GM12864 (cell line): Measurements from ENCODE around the gene MORN1.

ENCODE experiments used
- DNase-seq: peaks from one replicate; pipeline ENCODE4 v3.0.0-alpha.2; 2011; ENCODE audit warnings: low read depth
- H3K4me3 ChIP-seq: 2 replicates; pipeline ENCODE4 v1.5.1; 2011; ENCODE audit warnings: mild to moderate bottlenecking, low read depth, low read length, control low read depth
- TF ChIP-seq, protein P1 (sequence below): IDR thresholded peaks from 2 replicates; pipeline ENCODE4 v1.5.1; 2011; ENCODE audit warnings: low read depth, mild to moderate bottlenecking, moderate library complexity, low read length, control low read depth, inconsistent platforms; ENCODE audit errors: missing control alignments

The MORN1 gene

DNA sequence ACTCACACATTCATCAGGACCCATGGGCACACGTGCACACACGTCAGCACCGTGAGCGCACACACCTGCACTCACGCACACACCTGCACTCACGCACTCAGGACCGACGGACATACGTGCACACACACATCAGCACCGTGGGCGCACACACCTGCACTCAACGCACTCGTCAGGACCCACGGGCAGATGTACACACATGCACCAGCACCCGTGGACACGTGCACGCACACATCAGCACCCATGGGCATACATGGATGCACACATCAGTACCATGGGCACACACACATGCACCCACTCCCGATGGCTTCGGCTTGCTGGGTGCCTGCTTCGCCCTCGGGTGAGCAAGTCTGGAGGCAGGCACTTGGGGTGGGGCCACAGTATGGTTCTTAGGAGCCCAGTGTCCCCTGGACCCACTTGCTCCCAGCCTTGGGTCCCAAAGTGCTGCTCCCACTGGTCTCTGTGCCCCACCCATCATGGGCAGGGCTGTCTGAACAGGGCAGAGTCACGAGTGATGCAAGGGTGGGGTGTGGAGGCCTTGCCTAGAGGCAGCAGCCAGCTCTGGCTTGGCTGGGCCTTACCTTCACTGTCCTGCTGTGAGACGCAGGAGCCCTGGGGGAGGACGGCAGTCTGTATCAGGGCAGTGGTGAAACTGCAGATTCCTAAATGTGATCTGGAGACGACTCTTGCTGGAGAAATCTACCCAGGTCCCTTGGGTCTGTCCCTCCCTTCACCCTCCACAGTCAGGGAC is 113.4 kb downstream of the MORN1 start:
- no peak for DNase-seq
- TF ChIP-seq, protein P1, sequence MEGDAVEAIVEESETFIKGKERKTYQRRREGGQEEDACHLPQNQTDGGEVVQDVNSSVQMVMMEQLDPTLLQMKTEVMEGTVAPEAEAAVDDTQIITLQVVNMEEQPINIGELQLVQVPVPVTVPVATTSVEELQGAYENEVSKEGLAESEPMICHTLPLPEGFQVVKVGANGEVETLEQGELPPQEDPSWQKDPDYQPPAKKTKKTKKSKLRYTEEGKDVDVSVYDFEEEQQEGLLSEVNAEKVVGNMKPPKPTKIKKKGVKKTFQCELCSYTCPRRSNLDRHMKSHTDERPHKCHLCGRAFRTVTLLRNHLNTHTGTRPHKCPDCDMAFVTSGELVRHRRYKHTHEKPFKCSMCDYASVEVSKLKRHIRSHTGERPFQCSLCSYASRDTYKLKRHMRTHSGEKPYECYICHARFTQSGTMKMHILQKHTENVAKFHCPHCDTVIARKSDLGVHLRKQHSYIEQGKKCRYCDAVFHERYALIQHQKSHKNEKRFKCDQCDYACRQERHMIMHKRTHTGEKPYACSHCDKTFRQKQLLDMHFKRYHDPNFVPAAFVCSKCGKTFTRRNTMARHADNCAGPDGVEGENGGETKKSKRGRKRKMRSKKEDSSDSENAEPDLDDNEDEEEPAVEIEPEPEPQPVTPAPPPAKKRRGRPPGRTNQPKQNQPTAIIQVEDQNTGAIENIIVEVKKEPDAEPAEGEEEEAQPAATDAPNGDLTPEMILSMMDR = no peak
- no peak overlapping the region for H3K4me3 ChIP-seq

DNA sequence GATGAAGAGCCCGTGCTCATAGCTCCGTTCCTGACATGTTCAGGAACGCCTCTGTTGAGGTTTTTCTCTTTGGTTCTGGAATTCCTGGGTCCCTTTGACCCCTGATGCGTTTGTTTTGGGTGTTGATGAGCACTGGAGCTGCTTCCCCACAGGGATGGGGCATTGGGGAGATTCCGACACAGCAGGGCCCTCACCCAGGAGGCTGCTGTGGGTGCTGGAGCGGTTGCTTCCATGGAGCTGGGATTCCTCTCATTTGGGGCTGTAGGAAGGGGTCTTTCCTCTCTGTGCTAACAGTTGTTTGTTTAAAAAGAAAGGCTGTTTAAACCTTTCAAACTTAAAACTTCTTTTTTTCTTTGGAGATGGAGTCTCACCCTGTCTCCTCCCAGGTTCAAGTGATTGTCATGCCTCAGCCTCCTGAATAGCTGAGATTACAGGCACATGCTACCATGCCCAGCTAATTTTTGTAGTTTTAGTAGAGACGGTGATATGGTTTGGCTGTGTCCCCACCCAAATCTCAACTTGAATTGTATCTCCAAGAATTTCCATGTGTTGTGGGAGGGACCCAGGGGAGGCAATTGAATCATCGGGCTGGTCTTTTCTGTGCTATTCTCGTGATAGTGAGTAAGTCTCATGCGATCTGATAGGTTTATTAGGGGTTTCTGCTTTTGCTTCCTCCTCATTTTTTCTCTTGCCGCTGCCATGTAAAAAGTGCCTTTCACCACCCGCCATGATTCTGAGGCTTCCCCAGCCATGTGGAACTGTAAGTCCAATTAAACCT is 114.4 kb downstream of the MORN1 start:
- DNase-seq = no peak
- TF ChIP-seq, protein P1 = no peak
- H3K4me3 ChIP-seq = no peak overlapping the region

DNA sequence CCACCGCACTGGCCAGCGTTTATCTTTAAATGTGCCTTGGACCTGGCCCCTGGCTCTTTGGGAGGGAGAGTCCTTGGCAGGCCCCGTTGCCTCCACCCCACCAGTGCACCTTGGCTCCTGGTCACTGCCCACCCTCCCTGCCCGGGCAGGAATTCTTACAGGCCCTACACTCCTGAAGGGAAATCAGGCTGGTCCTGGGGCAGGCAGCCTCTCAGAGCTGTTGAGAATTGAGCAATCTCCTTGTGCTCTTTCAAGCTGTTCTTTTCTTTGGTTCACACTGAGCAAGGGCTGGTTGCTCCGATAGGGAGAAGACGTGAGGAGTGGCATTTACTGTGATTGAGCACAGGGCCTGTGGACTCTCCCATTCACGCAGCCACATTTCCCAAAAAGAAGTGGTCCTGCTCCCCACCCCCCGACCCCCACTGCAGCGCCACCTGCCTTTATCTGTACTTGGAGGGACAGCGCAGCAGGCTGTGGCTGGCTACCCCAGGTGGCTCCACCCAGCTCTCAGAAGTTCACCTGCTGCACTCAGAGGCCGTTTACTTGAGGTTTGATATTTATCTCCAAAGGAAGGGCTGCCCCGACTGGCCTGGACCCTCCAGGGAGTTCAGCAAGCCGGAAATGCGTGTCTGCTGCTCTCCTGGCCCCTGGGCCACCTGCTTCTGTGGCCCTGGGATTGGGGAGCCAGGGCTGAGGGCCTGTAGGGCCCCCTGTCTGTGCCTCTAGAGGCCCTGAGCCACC is 115.4 kb downstream of the MORN1 start:
- DNase-seq = no peak
- H3K4me3 ChIP-seq = no peak overlapping the region
- TF ChIP-seq, protein P1 = no peak

DNA sequence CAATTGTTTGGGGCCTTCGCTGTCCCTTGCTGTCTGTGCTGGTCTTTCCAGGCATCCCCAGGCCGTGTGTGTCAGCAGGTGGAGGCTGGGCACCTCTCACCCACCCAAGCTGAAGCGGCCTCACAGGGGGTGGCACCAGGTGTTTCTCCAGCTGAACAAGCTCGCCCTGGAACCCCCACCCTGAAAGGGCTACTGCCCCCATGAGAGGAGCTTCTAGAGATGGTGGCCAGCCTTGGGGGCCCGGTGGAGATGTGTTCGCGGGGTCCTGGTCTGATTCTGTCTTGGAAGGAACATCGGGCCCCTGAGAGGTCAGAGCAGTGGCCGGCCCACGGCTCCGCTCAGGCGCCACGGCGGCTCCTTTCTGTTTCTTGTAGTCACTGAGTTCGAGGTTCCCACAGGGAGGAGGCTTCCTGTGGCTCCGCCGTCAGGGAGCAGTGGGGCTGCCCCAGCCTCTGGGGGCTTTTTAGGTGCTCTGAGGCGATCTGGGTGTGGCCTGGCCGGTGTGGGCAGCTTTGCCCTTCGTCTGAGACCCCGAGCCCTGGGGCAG is 116.4 kb downstream of the MORN1 start:
- DNase-seq = no peak
- TF ChIP-seq, protein P1 = no peak
- H3K4me3 ChIP-seq = no peak overlapping the region

DNA sequence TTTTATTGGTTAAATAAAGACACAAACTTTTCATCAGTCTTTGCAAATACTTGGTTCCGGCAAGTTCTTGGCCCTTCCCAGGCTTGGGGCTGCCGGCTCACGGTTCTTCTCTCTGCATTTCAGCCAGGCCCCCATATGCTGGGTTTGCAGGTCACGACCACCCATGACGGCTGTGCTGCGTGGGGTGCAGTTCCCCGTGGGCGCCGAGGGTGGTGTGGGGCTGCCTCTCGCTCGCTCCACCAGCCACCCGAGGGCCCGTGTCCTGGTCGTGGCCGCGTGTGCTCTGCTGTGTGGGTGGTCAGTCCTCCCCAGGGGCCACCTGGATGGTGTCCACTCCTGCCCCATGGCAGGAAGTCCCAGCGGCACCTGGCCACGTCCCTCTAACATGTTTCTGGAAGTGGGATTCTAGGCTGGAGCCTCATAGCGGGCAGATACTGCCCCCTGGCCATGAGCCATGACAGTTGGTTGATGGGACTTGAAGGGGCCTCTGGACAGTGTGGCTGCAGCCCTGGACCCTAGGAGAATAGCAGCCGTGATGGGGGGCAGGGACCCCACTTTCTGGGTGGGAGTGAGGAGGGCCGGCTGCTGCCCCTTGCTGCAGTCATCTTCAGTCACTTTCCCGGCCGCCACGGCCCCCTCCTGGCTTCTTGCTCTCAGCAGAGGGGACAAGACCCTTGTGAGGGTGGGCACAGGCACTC is 117.0 kb downstream of the MORN1 start:
- H3K4me3 ChIP-seq = no peak overlapping the region
- TF ChIP-seq, protein P1 = no peak
- no peak for DNase-seq

DNA sequence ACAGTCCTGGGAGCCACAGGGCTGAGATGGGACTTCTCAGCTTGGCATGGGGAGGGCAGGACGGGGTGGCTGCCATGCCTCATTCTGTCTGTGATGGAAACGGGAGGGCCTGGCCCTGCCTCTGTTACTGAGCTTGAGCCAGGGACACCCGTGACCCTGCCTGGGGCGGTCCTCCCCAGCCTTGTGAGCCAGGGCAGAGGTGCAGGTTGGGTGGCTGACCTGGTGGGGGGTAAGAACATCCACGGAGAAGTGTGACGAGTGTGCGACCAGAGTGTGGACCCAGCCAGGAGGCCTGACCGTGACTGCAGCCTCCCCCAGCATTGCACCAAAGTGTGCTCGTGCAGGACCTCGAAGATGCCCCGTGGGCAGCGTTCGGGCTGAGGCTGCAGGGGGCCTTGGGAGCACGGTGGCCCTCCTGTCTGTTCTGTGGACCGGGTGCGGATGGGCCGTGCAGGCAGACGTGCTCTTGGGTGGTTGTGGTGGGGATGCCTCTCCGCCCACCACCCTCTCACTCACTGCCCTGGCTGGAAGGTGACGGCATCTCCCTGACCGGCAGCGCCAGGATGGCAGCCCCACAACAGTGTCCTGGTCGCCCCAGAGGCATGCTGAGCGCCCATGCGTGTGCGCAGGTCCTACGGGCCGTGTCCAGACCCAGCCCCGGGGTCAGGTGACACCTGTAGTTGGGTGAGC is 117.8 kb downstream of the MORN1 start:
- no peak overlapping the region for H3K4me3 ChIP-seq
- no peak for DNase-seq
- TF ChIP-seq, protein P1 = no peak
